HT1080 (cell line): ENCODE results near the gene ZNF831. TPM values are rescaled to one million over a fixed set of nuclear protein-coding genes. Genes with fewer than 3 reads are reported as not detected.
A peak's percentile ranks its signal among the peaks of the same experiment; 100 is the strongest.

Experiments
- DNase-seq: peaks from one replicate; pipeline ENCODE4 v3.0.0-alpha.2; 2015; ENCODE audit warnings: low read depth
- total RNA-seq: library from RNA; depleted of rRNA; stranded (reverse); fragments of >200 nt; shearing (Covaris generic); gene quantifications from 2 replicates; pipeline ENCODE4 v1.2.3, GENCODE V29; 2014

The ZNF831 gene
- total RNA-seq, 1 experiment from 2014 or later: not detected

GRCh38 chr20:59178983-59179595 is 15.5 kb downstream of the ZNF831 start:
- DNase-seq: no peak

- no peak for DNase-seq
These were observed 16.4 kb downstream of the ZNF831 start for GRCh38 chr20:59179988-59180387.

- DNase-seq: no peak
These were observed 18.3 kb downstream of the ZNF831 start for GRCh38 chr20:59181936-59182335.

GRCh38 chr20:59182401-59183044 is 18.9 kb downstream of the ZNF831 start:
- DNase-seq: no peak

GRCh38 chr20:59183751-59184150 is 20.1 kb downstream of the ZNF831 start:
- DNase-seq: no peak

GRCh38 chr20:59184880-59185447 is 21.3 kb downstream of the ZNF831 start:
- no peak for DNase-seq

GRCh38 chr20:59185809-59186208 is 22.2 kb downstream of the ZNF831 start:
- no peak for DNase-seq

- no peak for DNase-seq
These were observed 26.8 kb downstream of the ZNF831 start for GRCh38 chr20:59190466-59190865.

- no peak for DNase-seq
These were observed 27.6 kb downstream of the ZNF831 start for GRCh38 chr20:59191036-59191755.

- DNase-seq: no peak
These were observed 28.3 kb downstream of the ZNF831 start for GRCh38 chr20:59191756-59192532.

- DNase-seq: no peak
These were observed 28.9 kb downstream of the ZNF831 start for GRCh38 chr20:59192533-59192896.

GRCh38 chr20:59193325-59193724 is 29.7 kb downstream of the ZNF831 start:
- no peak for DNase-seq

GRCh38 chr20:59194023-59194935 is 30.7 kb downstream of the ZNF831 start:
- no peak for DNase-seq

GRCh38 chr20:59195316-59195993 is 31.8 kb downstream of the ZNF831 start:
- no peak for DNase-seq

GRCh38 chr20:59204165-59204894 is 40.7 kb downstream of the ZNF831 start:
- no peak for DNase-seq

GRCh38 chr20:59205044-59205443 is 41.4 kb downstream of the ZNF831 start:
- no peak for DNase-seq

GRCh38 chr20:59207235-59207634 is 43.6 kb downstream of the ZNF831 start:
- no peak for DNase-seq

GRCh38 chr20:59207742-59208357 is 44.2 kb downstream of the ZNF831 start:
- DNase-seq: peak; percentile 16

GRCh38 chr20:59210186-59210585 is 46.6 kb downstream of the ZNF831 start:
- no peak for DNase-seq
